ENCODE data around the gene WDR7. TPM values are rescaled to one million over a fixed set of nuclear protein-coding genes. Genes with fewer than 3 reads are reported as not detected.

Gene WDR7
- total RNA-seq, 6 experiments from 2014 or later: 10.4 to 18.8 (median 15.3) TPM

GRCh38 chr18:57059366-57059765, 408.2 kb downstream of the WDR7 start:
- intact Hi-C loops (cut with DNase I): no loop called here
- Histone ChIP-seq H3K4me1 (peaks cover 0 to 16% (median 0%) of the 10 kb centered on the region in 4 donors), H3K27me3 (no peaks in the 10 kb centered on the region), H3K36me3 (no peaks in the 10 kb centered on the region), H3K4me3 (no peak overlapping the region), H3K9me3 (no peaks in the 10 kb centered on the region), H3K27ac (no peak overlapping the region)
- WGBS (ENCODE audit: insufficient coverage, low coverage, low lambda C conversion rate, missing lambda C conversion rate): 62% methylated on average over 5 of the region's 5 CpGs
- TF ChIP-seq, protein P1, sequence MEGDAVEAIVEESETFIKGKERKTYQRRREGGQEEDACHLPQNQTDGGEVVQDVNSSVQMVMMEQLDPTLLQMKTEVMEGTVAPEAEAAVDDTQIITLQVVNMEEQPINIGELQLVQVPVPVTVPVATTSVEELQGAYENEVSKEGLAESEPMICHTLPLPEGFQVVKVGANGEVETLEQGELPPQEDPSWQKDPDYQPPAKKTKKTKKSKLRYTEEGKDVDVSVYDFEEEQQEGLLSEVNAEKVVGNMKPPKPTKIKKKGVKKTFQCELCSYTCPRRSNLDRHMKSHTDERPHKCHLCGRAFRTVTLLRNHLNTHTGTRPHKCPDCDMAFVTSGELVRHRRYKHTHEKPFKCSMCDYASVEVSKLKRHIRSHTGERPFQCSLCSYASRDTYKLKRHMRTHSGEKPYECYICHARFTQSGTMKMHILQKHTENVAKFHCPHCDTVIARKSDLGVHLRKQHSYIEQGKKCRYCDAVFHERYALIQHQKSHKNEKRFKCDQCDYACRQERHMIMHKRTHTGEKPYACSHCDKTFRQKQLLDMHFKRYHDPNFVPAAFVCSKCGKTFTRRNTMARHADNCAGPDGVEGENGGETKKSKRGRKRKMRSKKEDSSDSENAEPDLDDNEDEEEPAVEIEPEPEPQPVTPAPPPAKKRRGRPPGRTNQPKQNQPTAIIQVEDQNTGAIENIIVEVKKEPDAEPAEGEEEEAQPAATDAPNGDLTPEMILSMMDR (IDR thresholded peaks at IDR 0.05): no peak
- no peak for TF ChIP-seq POLR2A (IDR thresholded peaks at IDR 0.05)
- DNase-seq (peak in 2 of 3 donors; percentile 55 to 69), ATAC-seq (peak; percentile 57 to 93 (median 72))

DNA sequence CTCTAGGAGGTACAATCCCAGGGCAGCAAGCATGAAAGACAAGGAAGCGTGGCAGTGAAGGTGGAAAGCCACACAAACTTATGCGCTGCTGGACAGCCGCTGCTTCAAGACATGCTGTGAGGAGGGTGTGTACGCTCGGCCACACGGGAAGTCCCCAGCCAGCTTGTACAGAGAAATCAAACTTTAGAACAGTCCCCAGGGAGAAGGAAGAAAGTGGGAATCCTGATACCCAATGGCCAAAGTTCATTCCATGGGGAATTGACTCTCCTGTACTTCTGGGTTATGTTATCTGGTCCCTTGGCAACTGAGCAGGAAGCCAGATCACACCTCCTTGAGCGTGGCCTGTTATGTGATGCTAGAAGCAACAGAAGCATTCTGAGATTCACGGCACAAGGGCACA, 409.7 kb downstream of the WDR7 start:
- no peak for ATAC-seq
- DNase-seq: no peak
- H3K4me3 ChIP-seq: no peak overlapping the region
- intact Hi-C loops (cut with DNase I): no loop called here
- peaks cover 0 to 16% (median 0%) of the 10 kb centered on the region in 4 donors for H3K4me1 ChIP-seq
- no peaks in the 10 kb centered on the region for H3K27me3 ChIP-seq
- H3K9me3 ChIP-seq: no peaks in the 10 kb centered on the region
- 87% methylated on average over 8 of the region's 8 CpGs for WGBS (ENCODE audit: insufficient coverage, low coverage, low lambda C conversion rate, missing lambda C conversion rate)
- no peak overlapping the region for H3K27ac ChIP-seq
- no peaks in the 10 kb centered on the region for H3K36me3 ChIP-seq
- TF ChIP-seq, protein P1 (IDR thresholded peaks at IDR 0.05): no peak
- no peak for TF ChIP-seq POLR2A (IDR thresholded peaks at IDR 0.05)

DNA sequence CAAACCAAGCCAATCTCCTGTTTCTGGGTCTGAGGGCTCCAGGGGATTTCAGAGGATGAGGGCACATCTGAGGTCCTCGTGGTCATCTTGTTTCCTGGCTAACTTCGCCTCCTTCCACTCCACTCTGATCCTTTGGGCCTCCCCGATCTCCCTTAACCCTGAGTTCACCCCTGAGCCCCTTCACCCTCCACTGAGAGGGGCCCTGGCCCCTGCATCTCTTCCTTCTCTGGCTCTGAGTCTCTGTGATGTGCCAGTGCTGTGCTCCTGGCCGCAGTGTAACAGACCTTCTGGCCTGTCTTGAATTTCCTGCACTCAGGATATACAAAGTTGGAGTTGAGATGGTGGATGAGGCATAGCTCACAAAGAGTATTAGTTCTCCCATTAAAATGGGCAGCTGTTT, 411.0 kb downstream of the WDR7 start:
- TF ChIP-seq POLR2A (IDR thresholded peaks at IDR 0.05): no peak
- TF ChIP-seq, protein P1 (IDR thresholded peaks at IDR 0.05): no peak
- H3K4me3 ChIP-seq: no peak overlapping the region
- no peak overlapping the region for H3K27ac ChIP-seq
- no peaks in the 10 kb centered on the region for H3K36me3 ChIP-seq
- DNase-seq: no peak
- no peaks in the 10 kb centered on the region for H3K9me3 ChIP-seq
- H3K27me3 ChIP-seq: no peaks in the 10 kb centered on the region
- WGBS (ENCODE audit: insufficient coverage, low coverage, low lambda C conversion rate, missing lambda C conversion rate): 43% methylated on average over 1 of the region's 4 CpGs
- intact Hi-C loops (cut with DNase I): no loop called here
- no peak for ATAC-seq
- H3K4me1 ChIP-seq: peaks cover 0 to 16% (median 0%) of the 10 kb centered on the region in 4 donors

- TF ChIP-seq, protein P1 (IDR thresholded peaks at IDR 0.05): no peak
- no peak for TF ChIP-seq POLR2A (IDR thresholded peaks at IDR 0.05)
- H3K27me3 ChIP-seq: no peaks in the 10 kb centered on the region
- H3K4me1 ChIP-seq: peaks cover 0 to 16% (median 0%) of the 10 kb centered on the region in 4 donors
- H3K9me3 ChIP-seq: no peaks in the 10 kb centered on the region
- no peaks in the 10 kb centered on the region for H3K36me3 ChIP-seq
- no peak for ATAC-seq
- no peak overlapping the region for H3K27ac ChIP-seq
- intact Hi-C loops (cut with DNase I): no loop called here
- no peak overlapping the region for H3K4me3 ChIP-seq
- no peak for DNase-seq
- 60% methylated on average over 1 of the region's 11 CpGs for WGBS (ENCODE audit: insufficient coverage, low coverage, low lambda C conversion rate, missing lambda C conversion rate)
These were observed 411.7 kb downstream of the WDR7 start for GRCh38 chr18:57062844-57063243.
